ENCODE data around the gene MRAS.

- TF ChIP-seq CTCF (conservative IDR thresholded peaks at IDR 0.05; ENCODE audit: low read depth, low read length) (no peak), EZH2 (IDR thresholded peaks at IDR 0.05; ENCODE audit: borderline replicate concordance, low read depth, low read length, poor library complexity, severe bottlenecking) (no peak)
Measured at GRCh38 chr3:138314751-138315150, 33.6 kb upstream of the MRAS start.

Measured in A673 (cell line).